MCF 10A (cell line): Measurements from ENCODE around the gene CSNK2A2. TPM values are rescaled to one million over a fixed set of nuclear protein-coding genes. Genes with fewer than 3 reads are reported as not detected.

ENCODE experiments used
- BruUV-seq: library from RNA; stranded (reverse); fragments of 400-500 nt; replicated peaks from 2 replicates; lab custom pipeline; 2021; lab: Mats Ljungman, UMichigan
- CTCF ChIA-PET: fragments of 300-600 bp; sonication (Branson Sonifier 250); formaldehyde crosslinking; extraction: SDS; loops from one replicate; lab custom pipeline; 2021; ENCODE audit warnings: antibody characterized with exemption, inconsistent platforms; lab: Yijun Ruan, JAX
- POLR2A ChIA-PET: fragments of 300-600, 350-650 bp; sonication (Branson Sonifier 250); formaldehyde crosslinking; extraction: SDS; loops from one replicate; lab custom pipeline; 2020; ENCODE audit warnings: antibody characterized with exemption, inconsistent platforms; lab: Yijun Ruan, JAX
- DNase-seq: peaks from one replicate; pipeline ENCODE4 v3.0.0-alpha.2; 2018; ENCODE audit not compliant: unreplicated experiment
- H3K27ac Mint-ChIP-seq: one replicate; pipeline ENCODE4 v1.8.0; 2022; ENCODE audit warnings: mild to moderate bottlenecking, low read depth, mixed read lengths; ENCODE audit not compliant: unreplicated experiment
- H3K27me3 Mint-ChIP-seq: one replicate; pipeline ENCODE4 v1.8.0; 2022; ENCODE audit warnings: mixed read lengths; ENCODE audit not compliant: insufficient read depth, unreplicated experiment
- H3K36me3 Mint-ChIP-seq: one replicate; pipeline ENCODE4 v1.8.0; 2022; ENCODE audit warnings: mild to moderate bottlenecking, moderate library complexity, mixed read lengths; ENCODE audit not compliant: insufficient read depth, unreplicated experiment
- H3K4me1 Mint-ChIP-seq: one replicate; pipeline ENCODE4 v1.8.0; 2022; ENCODE audit warnings: mixed read lengths; ENCODE audit not compliant: insufficient read depth, unreplicated experiment
- H3K4me3 Mint-ChIP-seq: one replicate; pipeline ENCODE4 v1.8.0; 2022; ENCODE audit warnings: mild to moderate bottlenecking, moderate library complexity, mixed read lengths; ENCODE audit not compliant: unreplicated experiment
- H3K9me3 Mint-ChIP-seq: one replicate; pipeline ENCODE4 v1.8.0; 2022; ENCODE audit warnings: mixed read lengths; ENCODE audit not compliant: unreplicated experiment
- CTCF ChIP-seq: fragments of 200-600 bp; IDR thresholded peaks from one replicate; pipeline ENCODE4 v1.8.0; 2022; ENCODE audit warnings: antibody characterized with exemption, mild to moderate bottlenecking; ENCODE audit not compliant: unreplicated experiment
- intact Hi-C: fragments of 100-400 bp; cut with micrococcal nuclease; formaldehyde crosslinking; loops from 2 replicates; pipeline ENCODE4 v1.14.1; 2022
- total RNA-seq: library from RNA; stranded (reverse); gene quantifications from 2 replicates; pipeline ENCODE4 v1.2.3, GENCODE V29; 2022

Gene CSNK2A2
- total RNA-seq, 1 experiment from 2014 or later, result 97.2 TPM

GRCh38 chr16:58120234-58120633, 77.7 kb downstream of the CSNK2A2 start:
- no peak for DNase-seq
- no TSS peak for BruUV-seq
- H3K4me3 Mint-ChIP-seq, result no peak overlapping the region
- TF ChIP-seq CTCF, result no peak
- H3K4me1 Mint-ChIP-seq, result peaks cover 17% of the 10 kb centered on the region
- H3K36me3 Mint-ChIP-seq, result peaks cover 25% of the 10 kb centered on the region
- H3K27me3 Mint-ChIP-seq, result no peaks in the 10 kb centered on the region
- no peaks in the 10 kb centered on the region for H3K9me3 Mint-ChIP-seq
- intact Hi-C loops, result loop anchor here (10.0 kb wide), 1 partner anchor 535 kb away; no protein-coding TSS in a partner anchor
- POLR2A ChIA-PET, result interaction anchor here (1.4 to 3.0 kb wide), 4 partner anchors 10 to 97 kb away, joined by 5 to 19 read pairs (median 16); partner anchors contain the start of genes CFAP20 and MMP15
- CTCF ChIA-PET, result interaction anchor here (0.5 to 3.0 kb wide), 5 partner anchors 9 to 188 kb away, joined by 3 to 40 read pairs (median 10); partner anchors contain the start of gene CFAP20
- no peak overlapping the region for H3K27ac Mint-ChIP-seq

GRCh38 chr16:58119509-58119845, 78.4 kb downstream of the CSNK2A2 start:
- POLR2A ChIA-PET, result no interaction called here

GRCh38 chr16:58118801-58119508, 79.0 kb downstream of the CSNK2A2 start:
- CTCF ChIA-PET, result interaction anchor here (0.6 to 1.0 kb wide), 3 partner anchors 8 to 69 kb away, joined by 3 to 5 read pairs (median 3); no protein-coding TSS in a partner anchor
- no peaks in the 10 kb centered on the region for H3K9me3 Mint-ChIP-seq
- BruUV-seq, result no TSS peak

More at GRCh38 chr16:58119509-58119845, 78.4 kb downstream of the CSNK2A2 start:
- peaks cover 14% of the 10 kb centered on the region for H3K4me1 Mint-ChIP-seq
- CTCF ChIA-PET, result interaction anchor here (0.6 to 0.7 kb wide), 2 partner anchors 8 to 69 kb away, joined by 3 to 5 read pairs; no protein-coding TSS in a partner anchor
- no peak overlapping the region for H3K27ac Mint-ChIP-seq
- no peaks in the 10 kb centered on the region for H3K9me3 Mint-ChIP-seq
- DNase-seq, result no peak
- H3K36me3 Mint-ChIP-seq, result peaks cover 33% of the 10 kb centered on the region
- H3K27me3 Mint-ChIP-seq, result no peaks in the 10 kb centered on the region
- TF ChIP-seq CTCF, result no peak
- BruUV-seq, result no TSS peak
- intact Hi-C loops, result no loop called here
- H3K4me3 Mint-ChIP-seq, result no peak overlapping the region

More at GRCh38 chr16:58118801-58119508, 79.0 kb downstream of the CSNK2A2 start:
- no peaks in the 10 kb centered on the region for H3K27me3 Mint-ChIP-seq
- TF ChIP-seq CTCF, result no peak
- H3K36me3 Mint-ChIP-seq, result peaks cover 38% of the 10 kb centered on the region
- no peak overlapping the region for H3K4me3 Mint-ChIP-seq
- intact Hi-C loops, result no loop called here
- peaks cover 12% of the 10 kb centered on the region for H3K4me1 Mint-ChIP-seq
- H3K27ac Mint-ChIP-seq, result no peak overlapping the region
- DNase-seq, result no peak
- POLR2A ChIA-PET, result interaction anchor here (0.5 kb wide), 1 partner anchor 14 kb away, joined by 3 read pairs; no protein-coding TSS in a partner anchor
